WTC11 (cell line): ENCODE data around the gene PLPPR3. TPM values are rescaled to one million over a fixed set of nuclear protein-coding genes. Genes with fewer than 3 reads are reported as not detected.

Experiments used
- ATAC-seq: fragments of 200-7000 bp; cut with Tn5 transposase; 2 replicates; pipeline ENCODE4 v1.10.0; 2021; ENCODE audit warnings: mild to moderate bottlenecking, moderate library complexity
- CTCF ChIA-PET: fragments of 300-600 bp; sonication (Branson Sonifier 250); formaldehyde crosslinking; loops from one replicate; lab custom pipeline; 2021; ENCODE audit warnings: antibody characterized with exemption; lab: Charles Lee
- POLR2A ChIA-PET: fragments of 350-600 bp; sonication (Branson Sonifier 250); formaldehyde crosslinking; loops from one replicate; lab custom pipeline; 2021; ENCODE audit warnings: antibody characterized with exemption; lab: Charles Lee
- DNase-seq: peaks from one replicate; pipeline ENCODE4 v3.0.0; 2021; ENCODE audit warnings: low spot score
- H3K27ac Mint-ChIP-seq: 2 replicates; pipeline ENCODE4 v1.8.0; 2021; ENCODE audit warnings: mixed read lengths
- H3K27me3 Mint-ChIP-seq: 2 replicates; pipeline ENCODE4 v1.8.0; 2021; ENCODE audit warnings: low read depth, mild to moderate bottlenecking, moderate library complexity, mixed read lengths
- H3K36me3 Mint-ChIP-seq: 2 replicates; pipeline ENCODE4 v1.8.0; 2021; ENCODE audit warnings: mixed read lengths
- H3K4me1 Mint-ChIP-seq: 2 replicates; pipeline ENCODE4 v1.8.0; 2022; ENCODE audit warnings: mixed read lengths
- H3K4me3 Mint-ChIP-seq: 2 replicates; pipeline ENCODE4 v1.8.0; 2021; ENCODE audit warnings: mild to moderate bottlenecking, moderate library complexity, mixed read lengths
- H3K9me3 Mint-ChIP-seq: 2 replicates; pipeline ENCODE4 v1.8.0; 2021; ENCODE audit warnings: mixed read lengths
- AR ChIP-seq: fragments of 250-450 bp; sonication (Bioruptor Pico); IDR thresholded peaks from 2 replicates; pipeline ENCODE4 v1.9.0; 2021; ENCODE audit warnings: mild to moderate bottlenecking
- ATF3 ChIP-seq: sonication (generic); formaldehyde crosslinking; conservative IDR thresholded peaks from 2 replicates; pipeline ENCODE4 v1.8.1; 2022; ENCODE audit warnings: mild to moderate bottlenecking, missing genetic modification reagents
- ELF4 ChIP-seq: sonication (generic); formaldehyde crosslinking; IDR thresholded peaks from 2 replicates; pipeline ENCODE4 v1.8.1; 2022; ENCODE audit warnings: low read depth, mild to moderate bottlenecking, moderate library complexity, missing genetic modification reagents
- FOXK1 ChIP-seq: sonication (generic); formaldehyde crosslinking; IDR thresholded peaks from 2 replicates; pipeline ENCODE4 v1.8.0; 2022; ENCODE audit warnings: mild to moderate bottlenecking, moderate library complexity, missing genetic modification reagents
- GRHL2 ChIP-seq: fragments of 250-450 bp; sonication (Bioruptor Pico); IDR thresholded peaks from 2 replicates; pipeline ENCODE4 v1.8.0; 2022; ENCODE audit warnings: mild to moderate bottlenecking, moderate library complexity; ENCODE audit not compliant: insufficient replicate concordance, severe bottlenecking
- JUN ChIP-seq: sonication (generic); formaldehyde crosslinking; IDR thresholded peaks from 2 replicates; pipeline ENCODE4 v1.8.0; 2023; ENCODE audit warnings: mild to moderate bottlenecking, missing genetic modification reagents
- MAX ChIP-seq: sonication (generic); formaldehyde crosslinking; IDR thresholded peaks from 2 replicates; pipeline ENCODE4 v1.8.0; 2022; ENCODE audit warnings: mild to moderate bottlenecking, missing genetic modification reagents
- OVOL2 ChIP-seq: fragments of 250-450 bp; sonication (Bioruptor Pico); IDR thresholded peaks from 2 replicates; pipeline ENCODE4 v1.9.0; 2021; ENCODE audit warnings: mild to moderate bottlenecking, borderline replicate concordance
- RORB ChIP-seq: fragments of 250-450 bp; sonication (Bioruptor Pico); IDR thresholded peaks from 2 replicates; pipeline ENCODE4 v1.9.0; 2021; ENCODE audit warnings: mild to moderate bottlenecking
- SMAD4 ChIP-seq: sonication (generic); formaldehyde crosslinking; IDR thresholded peaks from 2 replicates; pipeline ENCODE4 v1.8.0; 2022; ENCODE audit warnings: mild to moderate bottlenecking, missing genetic modification reagents
- SP1 ChIP-seq: sonication (generic); formaldehyde crosslinking; conservative IDR thresholded peaks from 2 replicates; pipeline ENCODE4 v1.8.1; 2022; ENCODE audit warnings: missing genetic modification reagents
- ZBTB21 ChIP-seq: sonication (generic); formaldehyde crosslinking; IDR thresholded peaks from 2 replicates; pipeline ENCODE4 v1.8.1; 2023; ENCODE audit warnings: mild to moderate bottlenecking, missing genetic modification reagents, borderline replicate concordance
- ZNF396 ChIP-seq: fragments of 250-450 bp; sonication (Bioruptor Pico); IDR thresholded peaks from 2 replicates; pipeline ENCODE4 v1.8.0; 2021; ENCODE audit warnings: mild to moderate bottlenecking, moderate library complexity, borderline replicate concordance
- ZNF416 ChIP-seq: fragments of 250-450 bp; sonication (Bioruptor Pico); IDR thresholded peaks from 2 replicates; pipeline ENCODE4 v1.9.0; 2021; ENCODE audit warnings: mild to moderate bottlenecking, inconsistent platforms
- total RNA-seq: library from RNA; stranded (reverse); gene quantifications from 3 replicates; pipeline ENCODE4 v1.2.3, GENCODE V29; 2021
- TF ChIP-seq, protein P1 (sequence below): sonication (generic); formaldehyde crosslinking; IDR thresholded peaks from 2 replicates; pipeline ENCODE4 v1.8.0; 2023; ENCODE audit warnings: missing genetic modification reagents, mild to moderate bottlenecking, borderline replicate concordance
- TF ChIP-seq, protein P2 (sequence below): fragments of 250-450 bp; sonication (Bioruptor Pico); conservative IDR thresholded peaks from 2 replicates; pipeline ENCODE4 v1.9.0; 2021; ENCODE audit warnings: mild to moderate bottlenecking
- TF ChIP-seq, protein P3 (sequence below): sonication (generic); formaldehyde crosslinking; IDR thresholded peaks from 2 replicates; pipeline ENCODE4 v1.8.0; 2022; ENCODE audit warnings: mild to moderate bottlenecking, missing genetic modification reagents
- TF ChIP-seq, protein P4 (sequence below): fragments of 250-450 bp; sonication (Bioruptor Pico); IDR thresholded peaks from 2 replicates; pipeline ENCODE4 v1.9.0; 2021; ENCODE audit warnings: moderate library complexity, mild to moderate bottlenecking, inconsistent platforms, borderline replicate concordance
- TF ChIP-seq, protein P5 (sequence below): fragments of 250-450 bp; sonication (Bioruptor Pico); IDR thresholded peaks from 2 replicates; pipeline ENCODE4 v1.9.0; 2021; ENCODE audit warnings: mild to moderate bottlenecking, borderline replicate concordance

PLPPR3 gene
- total RNA-seq, 1 experiment from 2014 or later, result 60.6 TPM

DNA sequence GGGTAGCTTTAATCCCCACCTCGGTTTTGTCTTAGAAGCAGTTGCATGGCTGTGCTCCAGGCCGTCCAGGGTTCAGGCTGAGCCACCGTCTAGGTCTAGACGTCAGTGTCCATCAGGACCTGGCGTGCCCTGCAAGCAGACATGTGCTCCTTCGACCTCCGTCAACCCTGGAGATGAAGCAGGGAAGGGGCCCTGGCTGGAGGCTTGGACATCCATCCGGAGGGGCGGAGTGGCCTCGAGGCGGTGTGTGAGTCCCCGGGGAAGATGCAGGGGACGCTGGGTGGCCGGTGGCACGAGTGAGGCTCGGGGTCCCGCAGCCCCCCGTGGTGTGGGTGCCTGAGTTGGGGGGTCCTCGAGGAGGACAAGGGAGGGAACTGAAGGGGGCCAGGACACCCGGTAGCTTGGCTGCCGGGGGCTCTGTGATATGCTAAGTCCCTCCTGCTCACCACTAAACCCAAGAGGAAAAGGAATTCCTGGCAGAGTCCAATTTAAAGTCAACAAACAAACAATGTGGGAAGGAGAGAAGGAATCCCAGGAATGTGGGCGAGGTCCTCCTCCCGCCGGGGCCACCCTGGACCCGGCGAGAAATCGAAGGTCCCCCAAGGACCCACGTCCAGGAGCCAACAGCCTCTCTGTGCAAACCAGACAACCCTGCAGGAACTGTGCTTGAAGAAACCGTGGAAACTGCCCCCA, 39.4 kb downstream of the PLPPR3 start (continued):
- TF ChIP-seq, protein P1, sequence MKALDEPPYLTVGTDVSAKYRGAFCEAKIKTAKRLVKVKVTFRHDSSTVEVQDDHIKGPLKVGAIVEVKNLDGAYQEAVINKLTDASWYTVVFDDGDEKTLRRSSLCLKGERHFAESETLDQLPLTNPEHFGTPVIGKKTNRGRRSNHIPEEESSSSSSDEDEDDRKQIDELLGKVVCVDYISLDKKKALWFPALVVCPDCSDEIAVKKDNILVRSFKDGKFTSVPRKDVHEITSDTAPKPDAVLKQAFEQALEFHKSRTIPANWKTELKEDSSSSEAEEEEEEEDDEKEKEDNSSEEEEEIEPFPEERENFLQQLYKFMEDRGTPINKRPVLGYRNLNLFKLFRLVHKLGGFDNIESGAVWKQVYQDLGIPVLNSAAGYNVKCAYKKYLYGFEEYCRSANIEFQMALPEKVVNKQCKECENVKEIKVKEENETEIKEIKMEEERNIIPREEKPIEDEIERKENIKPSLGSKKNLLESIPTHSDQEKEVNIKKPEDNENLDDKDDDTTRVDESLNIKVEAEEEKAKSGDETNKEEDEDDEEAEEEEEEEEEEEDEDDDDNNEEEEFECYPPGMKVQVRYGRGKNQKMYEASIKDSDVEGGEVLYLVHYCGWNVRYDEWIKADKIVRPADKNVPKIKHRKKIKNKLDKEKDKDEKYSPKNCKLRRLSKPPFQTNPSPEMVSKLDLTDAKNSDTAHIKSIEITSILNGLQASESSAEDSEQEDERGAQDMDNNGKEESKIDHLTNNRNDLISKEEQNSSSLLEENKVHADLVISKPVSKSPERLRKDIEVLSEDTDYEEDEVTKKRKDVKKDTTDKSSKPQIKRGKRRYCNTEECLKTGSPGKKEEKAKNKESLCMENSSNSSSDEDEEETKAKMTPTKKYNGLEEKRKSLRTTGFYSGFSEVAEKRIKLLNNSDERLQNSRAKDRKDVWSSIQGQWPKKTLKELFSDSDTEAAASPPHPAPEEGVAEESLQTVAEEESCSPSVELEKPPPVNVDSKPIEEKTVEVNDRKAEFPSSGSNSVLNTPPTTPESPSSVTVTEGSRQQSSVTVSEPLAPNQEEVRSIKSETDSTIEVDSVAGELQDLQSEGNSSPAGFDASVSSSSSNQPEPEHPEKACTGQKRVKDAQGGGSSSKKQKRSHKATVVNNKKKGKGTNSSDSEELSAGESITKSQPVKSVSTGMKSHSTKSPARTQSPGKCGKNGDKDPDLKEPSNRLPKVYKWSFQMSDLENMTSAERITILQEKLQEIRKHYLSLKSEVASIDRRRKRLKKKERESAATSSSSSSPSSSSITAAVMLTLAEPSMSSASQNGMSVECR (CRISPR knock-in tag), result no peak
- TF ChIP-seq, protein P2, sequence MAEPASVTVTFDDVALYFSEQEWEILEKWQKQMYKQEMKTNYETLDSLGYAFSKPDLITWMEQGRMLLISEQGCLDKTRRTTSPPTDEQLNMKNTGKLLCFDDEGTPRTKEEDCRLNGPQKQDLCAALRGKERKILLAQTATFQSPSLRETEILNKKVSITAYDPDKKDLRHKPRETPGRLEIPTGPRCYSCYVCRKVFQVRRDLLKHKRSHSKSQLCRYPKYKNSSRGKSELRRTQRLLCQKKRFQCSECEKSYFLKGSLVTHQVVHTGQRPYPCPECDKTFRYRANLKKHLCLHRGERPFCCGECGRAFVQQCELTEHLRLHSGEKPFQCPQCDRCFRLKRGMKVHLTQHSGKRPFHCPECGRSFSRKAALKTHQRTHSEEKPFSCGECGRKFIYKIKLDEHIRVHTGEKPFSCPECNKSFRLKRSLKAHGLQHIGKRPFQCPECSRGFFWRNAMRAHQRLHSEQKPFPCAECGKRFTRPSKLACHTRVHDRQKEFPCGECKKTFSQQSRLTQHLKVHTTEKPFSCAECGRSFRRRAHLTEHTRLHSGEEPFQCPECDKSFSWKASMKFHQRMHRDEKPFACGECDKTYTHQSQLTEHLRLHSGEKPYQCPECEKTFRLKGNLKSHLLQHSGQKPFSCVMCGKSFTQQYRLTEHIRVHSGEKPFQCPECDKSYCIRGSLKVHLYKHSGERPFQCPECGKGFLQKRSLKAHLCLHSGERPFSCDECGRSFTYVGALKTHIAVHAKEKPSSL (CRISPR knock-in tag), result no peak
- TF ChIP-seq RORB (CRISPR knock-in tag) (no peak), ZNF396 (CRISPR knock-in tag) (no peak), SP1 (CRISPR knock-in tag) (peak; percentile 34; the same call in 1 of the 2 replicates), MAX (CRISPR knock-in tag) (peak; percentile 53; the same call in 1 of the 2 replicates), SMAD4 (no peak), ATF3 (CRISPR knock-in tag) (no peak), GRHL2 (no peak), JUN (CRISPR knock-in tag) (no peak)

DNA sequence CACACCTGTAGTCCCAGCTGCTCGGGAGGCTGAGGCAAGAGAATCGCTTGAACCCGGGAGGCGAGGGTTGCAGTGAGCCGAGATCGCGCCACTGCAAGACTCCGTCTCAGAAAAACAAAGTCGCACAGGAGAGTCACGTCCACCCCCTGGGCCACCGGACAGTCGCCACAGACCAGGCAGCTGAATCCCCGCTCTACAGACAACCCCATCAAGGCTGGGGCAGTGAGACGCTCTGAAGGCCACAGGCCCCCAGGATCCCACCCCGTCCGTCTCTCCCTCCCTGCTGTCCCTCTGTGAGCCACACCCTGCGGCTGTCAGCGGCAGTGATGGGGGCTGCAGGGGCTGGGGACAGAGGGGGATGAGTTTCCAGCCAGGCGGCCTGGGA, 40.0 kb downstream of the PLPPR3 start:
- peak overlapping the region; percentile 96; the same call in 1 of the 2 replicates for H3K27ac Mint-ChIP-seq
- no peak; the same call in 1 of the 2 replicates for ATAC-seq
- H3K36me3 Mint-ChIP-seq, result no peaks in the 10 kb centered on the region
- TF ChIP-seq ZNF416 (CRISPR knock-in tag), result no peak
- no peak for TF ChIP-seq ELF4
- TF ChIP-seq ZBTB21 (CRISPR knock-in tag), result no peak
- no peak for TF ChIP-seq AR (CRISPR knock-in tag)
- TF ChIP-seq FOXK1 (CRISPR knock-in tag), result no peak
- TF ChIP-seq, protein P3, sequence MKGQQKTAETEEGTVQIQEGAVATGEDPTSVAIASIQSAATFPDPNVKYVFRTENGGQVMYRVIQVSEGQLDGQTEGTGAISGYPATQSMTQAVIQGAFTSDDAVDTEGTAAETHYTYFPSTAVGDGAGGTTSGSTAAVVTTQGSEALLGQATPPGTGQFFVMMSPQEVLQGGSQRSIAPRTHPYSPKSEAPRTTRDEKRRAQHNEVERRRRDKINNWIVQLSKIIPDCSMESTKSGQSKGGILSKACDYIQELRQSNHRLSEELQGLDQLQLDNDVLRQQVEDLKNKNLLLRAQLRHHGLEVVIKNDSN (CRISPR knock-in tag), result no peak
- TF ChIP-seq OVOL2 (CRISPR knock-in tag), result no peak
- TF ChIP-seq, protein P4, sequence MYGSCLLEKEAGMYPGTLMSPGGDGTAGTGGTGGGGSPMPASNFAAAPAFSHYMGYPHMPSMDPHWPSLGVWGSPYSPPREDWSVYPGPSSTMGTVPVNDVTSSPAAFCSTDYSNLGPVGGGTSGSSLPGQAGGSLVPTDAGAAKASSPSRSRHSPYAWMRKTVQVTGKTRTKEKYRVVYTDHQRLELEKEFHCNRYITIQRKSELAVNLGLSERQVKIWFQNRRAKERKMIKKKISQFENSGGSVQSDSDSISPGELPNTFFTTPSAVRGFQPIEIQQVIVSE (CRISPR knock-in tag), result no peak
- TF ChIP-seq, protein P5, sequence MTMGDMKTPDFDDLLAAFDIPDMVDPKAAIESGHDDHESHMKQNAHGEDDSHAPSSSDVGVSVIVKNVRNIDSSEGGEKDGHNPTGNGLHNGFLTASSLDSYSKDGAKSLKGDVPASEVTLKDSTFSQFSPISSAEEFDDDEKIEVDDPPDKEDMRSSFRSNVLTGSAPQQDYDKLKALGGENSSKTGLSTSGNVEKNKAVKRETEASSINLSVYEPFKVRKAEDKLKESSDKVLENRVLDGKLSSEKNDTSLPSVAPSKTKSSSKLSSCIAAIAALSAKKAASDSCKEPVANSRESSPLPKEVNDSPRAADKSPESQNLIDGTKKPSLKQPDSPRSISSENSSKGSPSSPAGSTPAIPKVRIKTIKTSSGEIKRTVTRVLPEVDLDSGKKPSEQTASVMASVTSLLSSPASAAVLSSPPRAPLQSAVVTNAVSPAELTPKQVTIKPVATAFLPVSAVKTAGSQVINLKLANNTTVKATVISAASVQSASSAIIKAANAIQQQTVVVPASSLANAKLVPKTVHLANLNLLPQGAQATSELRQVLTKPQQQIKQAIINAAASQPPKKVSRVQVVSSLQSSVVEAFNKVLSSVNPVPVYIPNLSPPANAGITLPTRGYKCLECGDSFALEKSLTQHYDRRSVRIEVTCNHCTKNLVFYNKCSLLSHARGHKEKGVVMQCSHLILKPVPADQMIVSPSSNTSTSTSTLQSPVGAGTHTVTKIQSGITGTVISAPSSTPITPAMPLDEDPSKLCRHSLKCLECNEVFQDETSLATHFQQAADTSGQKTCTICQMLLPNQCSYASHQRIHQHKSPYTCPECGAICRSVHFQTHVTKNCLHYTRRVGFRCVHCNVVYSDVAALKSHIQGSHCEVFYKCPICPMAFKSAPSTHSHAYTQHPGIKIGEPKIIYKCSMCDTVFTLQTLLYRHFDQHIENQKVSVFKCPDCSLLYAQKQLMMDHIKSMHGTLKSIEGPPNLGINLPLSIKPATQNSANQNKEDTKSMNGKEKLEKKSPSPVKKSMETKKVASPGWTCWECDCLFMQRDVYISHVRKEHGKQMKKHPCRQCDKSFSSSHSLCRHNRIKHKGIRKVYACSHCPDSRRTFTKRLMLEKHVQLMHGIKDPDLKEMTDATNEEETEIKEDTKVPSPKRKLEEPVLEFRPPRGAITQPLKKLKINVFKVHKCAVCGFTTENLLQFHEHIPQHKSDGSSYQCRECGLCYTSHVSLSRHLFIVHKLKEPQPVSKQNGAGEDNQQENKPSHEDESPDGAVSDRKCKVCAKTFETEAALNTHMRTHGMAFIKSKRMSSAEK (CRISPR knock-in tag), result no peak
- TF ChIP-seq, all 79 proteins: peak for 0
- DNase-seq, result no peak
- POLR2A ChIA-PET, result interaction anchor here (1.4 kb wide), 1 partner anchor 17 kb away, joined by 4 read pairs; no protein-coding TSS in a partner anchor
- CTCF ChIA-PET, result interaction anchor here (0.6 to 1.8 kb wide), 3 partner anchors 9 to 75 kb away, joined by 3 to 9 read pairs (median 6); no protein-coding TSS in a partner anchor
- Mint-ChIP-seq H3K27me3 (no peaks in the 10 kb centered on the region), H3K4me1 (peaks cover 24% of the 10 kb centered on the region), H3K9me3 (no peaks in the 10 kb centered on the region), H3K4me3 (peak overlapping the region; percentile 55; the same call in 1 of the 2 replicates)
